Loucy (cell line): Measurements from ENCODE around the gene ACAA2.

Experiments used
- H2AFZ ChIP-seq: fragments of 200-600 bp; sonication (generic); 2 replicates; pipeline ENCODE4 v1.6.0; 2016; ENCODE audit warnings: antibody characterized with exemption, mild to moderate bottlenecking, low read length, moderate library complexity
- H3F3A ChIP-seq: fragments of 200-600 bp; 2 replicates; pipeline ENCODE4 v1.6.0; 2016; ENCODE audit warnings: antibody characterized with exemption, low read depth, mild to moderate bottlenecking
- H3K27me3 ChIP-seq: fragments of 200-600 bp; sonication (generic); 2 replicates; pipeline ENCODE4 v1.6.1; 2014; ENCODE audit warnings: low read length, mild to moderate bottlenecking; ENCODE audit not compliant: insufficient read depth, poor library complexity, severe bottlenecking
- H3K36me3 ChIP-seq: fragments of 200-600 bp; sonication (generic); 2 replicates; pipeline ENCODE4 v1.6.1; 2016; ENCODE audit warnings: low read length; ENCODE audit not compliant: insufficient read depth
- H3K4me1 ChIP-seq: fragments of 200-600 bp; sonication (generic); 2 replicates; pipeline ENCODE4 v1.5.1; 2014; ENCODE audit warnings: low read length, mild to moderate bottlenecking; ENCODE audit not compliant: insufficient read depth, poor library complexity, severe bottlenecking
- H3K4me2 ChIP-seq: fragments of 200-600 bp; sonication (generic); 2 replicates; pipeline ENCODE4 v1.6.0; 2014; ENCODE audit warnings: antibody characterized with exemption, low read length, low read depth, mild to moderate bottlenecking; ENCODE audit not compliant: poor library complexity, severe bottlenecking
- H3K4me3 ChIP-seq: fragments of 200-600 bp; sonication (generic); 2 replicates; pipeline ENCODE4 v1.5.1; 2014; ENCODE audit warnings: low read length, mild to moderate bottlenecking, mixed read lengths; ENCODE audit not compliant: poor library complexity, severe bottlenecking
- H3K79me2 ChIP-seq: fragments of 200-600 bp; sonication (generic); 2 replicates; pipeline ENCODE4 v1.6.1; 2014; ENCODE audit warnings: low read length; ENCODE audit not compliant: insufficient read depth
- H3K9ac ChIP-seq: fragments of 200-600 bp; sonication (generic); 2 replicates; pipeline ENCODE4 v1.6.0; 2014; ENCODE audit warnings: mild to moderate bottlenecking, low read depth, low read length, moderate library complexity; ENCODE audit not compliant: poor library complexity, severe bottlenecking
- H3K9me2 ChIP-seq: fragments of 200-600 bp; sonication (generic); replicated peaks from 2 replicates; pipeline ENCODE4 v1.6.1; 2016; ENCODE audit warnings: low read depth, low read length, mixed read lengths
- H3K9me3 ChIP-seq: fragments of 200-600 bp; sonication (generic); 2 replicates; pipeline ENCODE4 v1.6.1; 2014; ENCODE audit warnings: mild to moderate bottlenecking, antibody characterized with exemption, low read length, low read depth; ENCODE audit not compliant: insufficient read depth
- H4K20me1 ChIP-seq: fragments of 200-600 bp; sonication (generic); 2 replicates; pipeline ENCODE4 v1.6.0; 2014; ENCODE audit warnings: antibody characterized with exemption, low read length, mild to moderate bottlenecking; ENCODE audit not compliant: insufficient read depth, poor library complexity, severe bottlenecking
- CTCF ChIP-seq: fragments of 200-600 bp; sonication (generic); conservative IDR thresholded peaks from 2 replicates; pipeline ENCODE4 v1.5.1; 2014; ENCODE audit warnings: mild to moderate bottlenecking, antibody characterized with exemption, low read length
- EZH2phosphoT487 ChIP-seq: fragments of 200-600 bp; IDR thresholded peaks from 2 replicates; pipeline ENCODE4 v1.6.1; 2018; ENCODE audit warnings: antibody characterized with exemption, mild to moderate bottlenecking, moderate library complexity, borderline replicate concordance

ACAA2 gene

DNA sequence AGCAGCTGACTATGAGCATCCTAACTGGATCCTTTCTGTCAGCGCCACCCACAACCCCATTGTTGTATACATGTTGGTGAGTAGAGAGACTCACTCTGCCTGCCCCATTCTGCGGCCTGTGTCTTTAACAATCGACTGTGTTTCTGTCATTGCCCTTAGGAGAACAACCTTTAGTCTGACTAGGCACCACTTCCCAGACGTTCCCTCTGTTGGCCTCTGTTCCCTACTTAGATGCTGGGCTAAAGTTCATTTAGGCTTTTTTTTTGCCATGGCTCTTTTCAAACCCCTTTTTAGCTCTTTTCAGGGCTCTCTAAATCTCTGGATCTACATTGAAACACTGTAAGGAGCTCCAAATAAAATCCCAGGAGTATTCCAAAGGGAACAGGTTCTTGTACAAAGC lies 20.5 kb upstream of the ACAA2 start:
- Histone ChIP-seq H3K9me3 (no peaks in the 10 kb centered on the region), H3K4me2 (no peak overlapping the region), H3K9ac (no peak overlapping the region), H3K36me3 (no peaks in the 10 kb centered on the region), H3K9me2 (no peaks in the 10 kb centered on the region), H2AFZ (no peak overlapping the region), H3K4me1 (no peaks in the 10 kb centered on the region), H3K79me2 (no peaks in the 10 kb centered on the region), H3K27me3 (no peaks in the 10 kb centered on the region), H3F3A (no peaks in the 10 kb centered on the region), H3K4me3 (no peak overlapping the region), H4K20me1 (no peaks in the 10 kb centered on the region)
- no peak for TF ChIP-seq EZH2phosphoT487
- no peak for TF ChIP-seq CTCF

DNA sequence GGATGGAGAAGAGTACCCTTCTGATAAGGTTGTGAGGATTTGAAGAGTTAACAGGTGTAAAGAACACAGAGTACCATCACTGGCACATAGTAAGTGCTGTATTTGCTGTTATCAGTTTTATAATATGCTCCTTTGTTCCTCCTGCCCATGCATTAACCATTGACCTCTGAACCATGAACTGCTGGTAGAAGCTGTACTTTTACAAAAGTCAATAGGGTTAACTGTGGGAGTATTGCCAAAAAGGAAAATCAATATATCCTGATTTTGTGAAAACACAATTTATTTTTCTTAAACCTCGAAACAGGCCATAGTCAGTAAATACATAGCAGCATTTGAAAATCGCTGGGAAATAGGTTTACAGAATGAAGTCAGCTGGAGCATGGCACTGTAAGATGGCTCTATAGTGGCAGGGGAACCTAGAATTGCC lies 18.9 kb upstream of the ACAA2 start:
- Histone ChIP-seq H4K20me1 (no peaks in the 10 kb centered on the region), H3K9ac (no peak overlapping the region), H3F3A (no peaks in the 10 kb centered on the region), H3K9me3 (peaks cover 7% of the 10 kb centered on the region; the same call in 1 of the 2 replicates), H3K4me1 (no peaks in the 10 kb centered on the region), H2AFZ (no peak overlapping the region), H3K4me2 (no peak overlapping the region), H3K79me2 (no peaks in the 10 kb centered on the region), H3K4me3 (no peak overlapping the region), H3K36me3 (no peaks in the 10 kb centered on the region), H3K9me2 (no peaks in the 10 kb centered on the region), H3K27me3 (no peaks in the 10 kb centered on the region)
- TF ChIP-seq EZH2phosphoT487 (no peak), CTCF (no peak)

DNA sequence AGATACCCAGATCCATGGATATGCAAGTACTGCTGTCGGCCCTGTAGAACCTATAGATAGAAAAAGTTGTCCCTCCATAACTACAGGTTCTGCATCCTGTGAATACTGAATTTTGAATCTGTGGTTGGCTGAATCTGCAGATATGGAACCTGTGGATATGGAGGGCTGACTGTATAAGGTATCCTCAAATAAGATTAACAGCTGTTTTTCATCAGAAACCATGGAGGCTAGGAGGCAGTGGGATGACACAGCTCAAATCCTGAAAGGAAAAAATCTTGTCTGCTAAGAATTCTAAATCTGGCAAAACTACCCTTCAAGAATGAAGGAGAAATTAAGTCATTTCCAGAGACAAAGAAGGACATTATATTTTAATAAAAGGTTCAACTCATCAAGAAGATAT lies 14.7 kb upstream of the ACAA2 start:
- Histone ChIP-seq H3F3A (no peaks in the 10 kb centered on the region), H3K9ac (no peak overlapping the region), H3K9me2 (no peaks in the 10 kb centered on the region), H2AFZ (no peak overlapping the region), H3K36me3 (no peaks in the 10 kb centered on the region), H4K20me1 (no peaks in the 10 kb centered on the region), H3K9me3 (peaks cover 8% of the 10 kb centered on the region; the same call in 1 of the 2 replicates), H3K4me1 (no peaks in the 10 kb centered on the region), H3K79me2 (no peaks in the 10 kb centered on the region), H3K4me3 (no peak overlapping the region), H3K27me3 (peaks cover 5% of the 10 kb centered on the region), H3K4me2 (no peak overlapping the region)
- TF ChIP-seq EZH2phosphoT487 (no peak), CTCF (no peak)
